Mesenteric fat pad (tissue), 1 donor: ENCODE results near the gene TENT4A. TPM values are rescaled to one million over a fixed set of nuclear protein-coding genes. Genes with fewer than 3 reads are reported as not detected.
"Not testable (repeated sequence)": the region's sequence is repeated elsewhere in the genome, so short reads cannot be mapped to it uniquely, and the experiment has no call there.

Experiments used
- DNase-seq: peaks from one replicate; pipeline ENCODE4 v3.0.0-alpha.2; 2020; ENCODE audit warnings: low spot score
- long read RNA-seq: library from polyadenylated mRNA; unstranded; transcript quantifications from one replicate; pipeline ENCODE4 v2.0.0, GENCODE V29; 2020
- total RNA-seq: library from RNA; stranded (reverse); fragmentation: NEBNext Ultra II Directional; extraction: Animal tissue kit (Norgen Biotek cat#: 25700); gene quantifications from one replicate; pipeline ENCODE4 v1.2.1, GENCODE V29; 2021
- donor health status: DM: yes; HTN: yes; CAD: no.

TENT4A gene
- total RNA-seq = 29.8 TPM
- long read RNA-seq, partial matches to known transcripts = 7 of 29 reads
- long read RNA-seq, other reads (novel, unspliced or antisense) = 22 of 29 reads

- no peak for DNase-seq
Measured at GRCh38 chr5:6713274-6714225, at the start of gene TENT4A. Gene TENT4A (plus strand): TSS chr5:6713432. CDS start chr5:6713984, 552 bp downstream.

- DNase-seq = no peak
Measured at GRCh38 chr5:6666762-6667161, 46.5 kb upstream of the TENT4A start.

GRCh38 chr5:6667648-6668047, 45.6 kb upstream of the TENT4A start:
- DNase-seq = no peak

GRCh38 chr5:6668717-6669116, 44.5 kb upstream of the TENT4A start:
- not testable (repeated sequence) for DNase-seq

- no peak for DNase-seq
Measured at GRCh38 chr5:6673031-6673430, 40.2 kb upstream of the TENT4A start.

- DNase-seq = no peak
Measured at GRCh38 chr5:6673963-6674362, 39.3 kb upstream of the TENT4A start.

- DNase-seq = no peak
Measured at GRCh38 chr5:6674421-6674820, 38.8 kb upstream of the TENT4A start.

- no peak for DNase-seq
Measured at GRCh38 chr5:6674886-6675285, 38.3 kb upstream of the TENT4A start.

GRCh38 chr5:6675784-6676491, 37.3 kb upstream of the TENT4A start:
- no peak for DNase-seq

- DNase-seq = no peak
Measured at GRCh38 chr5:6676702-6677101, 36.5 kb upstream of the TENT4A start.

GRCh38 chr5:6678385-6678784, 34.8 kb upstream of the TENT4A start:
- DNase-seq = no peak

GRCh38 chr5:6680922-6681321, 32.3 kb upstream of the TENT4A start:
- DNase-seq = no peak

- no peak for DNase-seq
Measured at GRCh38 chr5:6681682-6682081, 31.6 kb upstream of the TENT4A start.

- no peak for DNase-seq
Measured at GRCh38 chr5:6682239-6682638, 31.0 kb upstream of the TENT4A start.

GRCh38 chr5:6683241-6683640, 30.0 kb upstream of the TENT4A start:
- no peak for DNase-seq

GRCh38 chr5:6684075-6684474, 29.2 kb upstream of the TENT4A start:
- no peak for DNase-seq

- no peak for DNase-seq
Measured at GRCh38 chr5:6686501-6686900, 26.7 kb upstream of the TENT4A start.

- DNase-seq = no peak
Measured at GRCh38 chr5:6686915-6687409, 26.3 kb upstream of the TENT4A start.

GRCh38 chr5:6687505-6687904, 25.7 kb upstream of the TENT4A start:
- DNase-seq = no peak

- no peak for DNase-seq
Measured at GRCh38 chr5:6692906-6693305, 20.3 kb upstream of the TENT4A start.

GRCh38 chr5:6698696-6699095, 14.5 kb upstream of the TENT4A start:
- no peak for DNase-seq

- DNase-seq = no peak
Measured at GRCh38 chr5:6699357-6699756, 13.9 kb upstream of the TENT4A start.
